B cell (primary cell): ENCODE results near the gene GMPR2.

Experiments
- EZH2 ChIP-seq: IDR thresholded peaks from 2 replicates; pipeline ENCODE4 v1.6.1; 2012; ENCODE audit warnings: borderline replicate concordance, low read depth, mild to moderate bottlenecking, moderate library complexity, low read length; ENCODE audit not compliant: insufficient read depth, poor library complexity, severe bottlenecking
- TF ChIP-seq, protein P1 (sequence below): fragments of 200-600 bp; IDR thresholded peaks from one replicate; pipeline ENCODE4 v1.8.0; 2022; ENCODE audit warnings: antibody characterized with exemption, mild to moderate bottlenecking

DNA sequence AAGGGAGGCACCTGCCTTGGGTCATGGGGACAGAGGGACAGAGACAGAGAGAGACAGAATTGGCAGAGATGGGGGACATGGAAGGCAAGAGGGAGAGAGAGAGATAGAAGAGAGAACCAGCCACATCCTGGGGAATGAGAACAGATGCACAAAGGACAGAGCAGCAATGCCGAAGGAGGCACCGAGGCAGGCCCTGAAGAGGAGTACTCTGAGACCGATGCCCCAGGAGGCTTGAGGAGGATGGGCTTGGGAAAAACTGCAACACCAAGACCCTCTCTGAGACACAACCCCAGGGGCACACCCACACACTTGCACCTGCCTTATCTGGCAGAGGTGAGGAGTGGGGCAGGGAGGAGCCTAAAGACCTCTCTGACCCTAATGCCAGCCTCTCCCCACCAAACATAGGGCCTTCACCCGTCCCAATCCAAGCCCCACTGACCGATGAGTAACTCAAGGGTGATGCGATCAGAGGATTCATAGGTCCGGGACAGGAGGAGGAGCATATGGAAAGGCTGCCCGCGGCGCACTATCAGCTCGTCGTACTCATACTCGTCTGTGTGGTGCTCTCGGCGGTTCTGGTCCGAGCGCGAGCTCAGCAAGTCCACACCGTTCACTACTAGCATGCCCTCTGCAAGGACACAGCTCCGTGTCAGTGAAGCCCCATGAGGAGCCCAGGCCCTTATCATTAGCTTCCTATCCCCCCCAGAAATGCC lies 28.7 kb downstream of the GMPR2 start:
- TF ChIP-seq, protein P1, sequence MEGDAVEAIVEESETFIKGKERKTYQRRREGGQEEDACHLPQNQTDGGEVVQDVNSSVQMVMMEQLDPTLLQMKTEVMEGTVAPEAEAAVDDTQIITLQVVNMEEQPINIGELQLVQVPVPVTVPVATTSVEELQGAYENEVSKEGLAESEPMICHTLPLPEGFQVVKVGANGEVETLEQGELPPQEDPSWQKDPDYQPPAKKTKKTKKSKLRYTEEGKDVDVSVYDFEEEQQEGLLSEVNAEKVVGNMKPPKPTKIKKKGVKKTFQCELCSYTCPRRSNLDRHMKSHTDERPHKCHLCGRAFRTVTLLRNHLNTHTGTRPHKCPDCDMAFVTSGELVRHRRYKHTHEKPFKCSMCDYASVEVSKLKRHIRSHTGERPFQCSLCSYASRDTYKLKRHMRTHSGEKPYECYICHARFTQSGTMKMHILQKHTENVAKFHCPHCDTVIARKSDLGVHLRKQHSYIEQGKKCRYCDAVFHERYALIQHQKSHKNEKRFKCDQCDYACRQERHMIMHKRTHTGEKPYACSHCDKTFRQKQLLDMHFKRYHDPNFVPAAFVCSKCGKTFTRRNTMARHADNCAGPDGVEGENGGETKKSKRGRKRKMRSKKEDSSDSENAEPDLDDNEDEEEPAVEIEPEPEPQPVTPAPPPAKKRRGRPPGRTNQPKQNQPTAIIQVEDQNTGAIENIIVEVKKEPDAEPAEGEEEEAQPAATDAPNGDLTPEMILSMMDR, result no peak
- no peak for TF ChIP-seq EZH2
